GM12891 (cell line): Measurements from ENCODE around the gene DCUN1D3.

Experiments
- DNase-seq: peaks from one replicate; pipeline ENCODE4 v3.0.0; 2011; ENCODE audit warnings: low spot score; ENCODE audit not compliant: insufficient read length
- FAIRE-seq: peaks from 2 replicates; lab custom pipeline; 2011; peaks lifted over from hg19 to GRCh38; lab: Jason Lieb, UNC
- PAX5 ChIP-seq: IDR thresholded peaks from 2 replicates; pipeline ENCODE4 v1.6.1; 2011; ENCODE audit warnings: low read length, moderate library complexity, mild to moderate bottlenecking; ENCODE audit not compliant: insufficient read depth, severe bottlenecking
- POLR2A ChIP-seq: IDR thresholded peaks from 2 replicates; pipeline ENCODE4 v1.6.1; 2011; ENCODE audit warnings: low read depth, low read length, control low read depth
- POLR2AphosphoS5 ChIP-seq: IDR thresholded peaks from 2 replicates; pipeline ENCODE4 v1.6.1; 2011; ENCODE audit warnings: low read depth, low read length, control low read depth
- POU2F2 ChIP-seq: IDR thresholded peaks from 2 replicates; pipeline ENCODE4 v1.6.1; 2011; ENCODE audit warnings: low read depth, mild to moderate bottlenecking, control low read depth, low read length, moderate library complexity
- SPI1 ChIP-seq: IDR thresholded peaks from 2 replicates; pipeline ENCODE4 v1.6.1; 2011; ENCODE audit warnings: low read depth, low read length, control low read depth
- TAF1 ChIP-seq: IDR thresholded peaks from 2 replicates; pipeline ENCODE4 v1.6.1; 2011; ENCODE audit warnings: low read depth, low read length, control low read depth

DCUN1D3 gene

DNA sequence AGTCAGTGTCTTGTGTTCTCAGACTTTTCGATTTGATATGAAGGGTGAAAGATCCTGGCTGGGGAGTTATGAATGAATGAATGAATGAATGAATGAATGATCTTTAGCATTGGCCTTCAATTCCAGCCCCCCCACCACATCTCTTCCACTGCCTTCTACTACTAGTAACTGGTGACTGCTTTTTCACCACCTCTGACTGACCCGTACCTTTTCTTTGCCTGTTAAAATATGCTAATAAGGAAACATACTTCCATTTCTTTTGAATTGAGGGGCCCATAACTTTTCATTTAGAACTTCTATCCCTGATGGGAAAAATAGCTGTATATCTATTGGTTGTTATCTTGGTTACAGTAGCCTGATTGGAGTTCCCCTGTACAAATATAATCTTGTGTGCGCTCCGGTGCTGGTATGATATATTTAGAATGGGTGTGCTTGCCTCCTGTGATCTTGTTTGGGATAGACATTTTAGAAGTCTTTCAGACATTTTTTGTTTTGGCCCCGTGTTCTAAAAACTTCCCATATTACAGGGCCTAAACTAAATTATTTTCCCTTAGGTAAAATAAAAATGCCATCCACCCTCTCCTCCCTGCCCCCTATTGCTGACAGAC is 3.8 kb upstream of the DCUN1D3 start:
- FAIRE-seq (no peak), DNase-seq (no peak)
- TF ChIP-seq POU2F2 (no peak), SPI1 (no peak), POLR2A (no peak), POLR2AphosphoS5 (no peak), PAX5 (no peak)

GRCh38 chr16:20903116-20903898 is 3.1 kb upstream of the DCUN1D3 start:
- FAIRE-seq = no peak
- TF ChIP-seq SPI1 = no peak
- no peak for TF ChIP-seq POU2F2
- TF ChIP-seq POLR2A = no peak
- TF ChIP-seq POLR2AphosphoS5 = no peak
- no peak for TF ChIP-seq PAX5
- no peak for TF ChIP-seq TAF1
- no peak for DNase-seq

DNA sequence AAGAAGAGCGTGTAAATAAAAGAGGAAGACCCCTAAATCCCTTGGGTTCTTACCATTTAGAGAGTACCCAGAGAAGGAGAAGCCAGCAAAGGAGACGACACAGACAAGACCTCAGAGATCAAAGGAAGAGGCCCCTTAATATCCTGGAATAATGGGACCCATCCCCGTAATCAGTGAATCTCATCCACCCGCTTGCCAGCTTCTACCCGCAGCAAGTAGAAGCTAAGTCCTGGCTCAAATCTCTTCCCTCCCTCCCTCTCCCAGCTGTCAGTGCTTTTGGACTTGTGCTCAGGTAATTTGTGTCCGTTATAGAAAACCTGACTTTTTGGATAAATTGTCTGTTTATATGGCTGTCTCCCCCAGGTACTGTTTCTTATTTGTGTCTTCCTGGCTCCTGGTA is 2.3 kb upstream of the DCUN1D3 start:
- TF ChIP-seq PAX5 = no peak
- TF ChIP-seq TAF1 = no peak
- no peak for TF ChIP-seq SPI1
- no peak for TF ChIP-seq POLR2AphosphoS5
- no peak for TF ChIP-seq POLR2A
- TF ChIP-seq POU2F2 = no peak
- FAIRE-seq (no peak), DNase-seq (no peak)

GRCh38 chr16:20901436-20902112 is 1.4 kb upstream of the DCUN1D3 start:
- FAIRE-seq (peak; percentile 65), DNase-seq (no peak)
- no peak for TF ChIP-seq POU2F2
- peak; percentile 53; the same call in 1 of the 2 replicates for TF ChIP-seq POLR2AphosphoS5
- TF ChIP-seq PAX5 = no peak
- peak; percentile 50; the same call in 1 of the 2 replicates for TF ChIP-seq POLR2A
- TF ChIP-seq TAF1 = no peak
- TF ChIP-seq SPI1 = peak; percentile 67

DNA sequence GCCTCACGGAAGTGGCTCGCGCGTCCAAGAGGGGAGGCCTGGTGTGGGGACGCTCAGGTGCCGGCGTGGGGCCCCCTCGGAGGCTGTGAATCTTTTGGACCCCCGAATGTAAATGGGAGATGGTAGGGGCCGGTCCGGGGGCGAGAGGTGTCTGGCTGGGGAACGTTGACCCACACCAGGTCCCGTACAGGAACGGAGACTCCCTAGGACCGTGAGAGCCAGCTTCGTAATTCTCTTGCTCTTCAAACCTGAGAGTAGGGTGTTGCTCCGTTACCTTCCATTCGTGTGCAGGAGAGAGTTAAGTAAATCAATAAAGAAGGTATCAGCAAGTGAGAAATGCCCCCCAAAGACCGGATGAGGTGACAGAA is 894 bp upstream of the DCUN1D3 start:
- no peak for TF ChIP-seq POU2F2
- no peak for TF ChIP-seq PAX5
- no peak for TF ChIP-seq SPI1
- TF ChIP-seq POLR2A = peak; percentile 12; the same call in 1 of the 2 replicates
- peak; percentile 14; the same call in 1 of the 2 replicates for TF ChIP-seq POLR2AphosphoS5
- TF ChIP-seq TAF1 = 0 out of 2 replicates have a peak, but pooled peaks have one; percentile 2
- DNase-seq (no peak), FAIRE-seq (no peak)

DNA sequence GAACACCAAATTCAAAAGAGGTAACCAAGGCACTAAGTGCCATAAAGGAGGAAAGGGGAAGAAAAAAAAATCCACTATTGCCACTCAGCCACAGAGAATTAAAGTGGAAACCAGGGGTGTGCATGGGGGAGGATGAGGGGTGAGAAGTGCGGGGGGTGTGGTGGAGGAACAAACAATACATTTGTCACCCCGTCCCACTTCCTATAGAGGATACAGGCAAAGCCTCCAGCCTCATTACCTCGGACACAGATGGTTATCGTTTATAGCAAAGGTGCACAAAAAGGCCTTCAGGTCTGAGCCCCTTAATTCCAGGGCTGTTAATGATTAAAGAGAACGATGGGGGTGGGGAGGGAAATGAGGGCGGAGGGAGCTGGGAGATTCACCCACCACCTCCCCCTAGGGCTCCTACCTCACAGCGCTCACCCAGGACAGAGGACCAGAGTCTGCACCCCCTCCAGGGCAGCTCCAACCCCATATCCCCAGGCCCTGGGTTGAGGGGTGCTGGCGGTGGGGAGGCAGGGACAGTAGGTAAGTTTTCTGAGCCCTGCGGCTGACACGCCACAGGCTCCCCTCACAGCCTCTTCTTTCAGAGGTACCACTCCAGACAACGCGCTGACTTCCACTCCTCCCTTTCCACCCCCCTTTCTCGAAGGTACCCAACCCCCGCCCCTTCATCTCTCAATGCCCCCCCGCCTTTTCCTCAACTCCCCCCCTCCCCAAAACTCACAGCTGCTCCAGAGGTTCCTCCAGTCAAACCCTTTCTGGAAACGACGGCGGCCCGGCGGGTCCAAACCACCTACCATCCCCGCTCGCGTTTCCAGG is 470 bp downstream of the DCUN1D3 start:
- DNase-seq (peak; percentile 23), FAIRE-seq (no peak)
- TF ChIP-seq POLR2A (no peak), SPI1 (no peak), POLR2AphosphoS5 (no peak), POU2F2 (no peak), PAX5 (no peak), TAF1 (no peak)

DNA sequence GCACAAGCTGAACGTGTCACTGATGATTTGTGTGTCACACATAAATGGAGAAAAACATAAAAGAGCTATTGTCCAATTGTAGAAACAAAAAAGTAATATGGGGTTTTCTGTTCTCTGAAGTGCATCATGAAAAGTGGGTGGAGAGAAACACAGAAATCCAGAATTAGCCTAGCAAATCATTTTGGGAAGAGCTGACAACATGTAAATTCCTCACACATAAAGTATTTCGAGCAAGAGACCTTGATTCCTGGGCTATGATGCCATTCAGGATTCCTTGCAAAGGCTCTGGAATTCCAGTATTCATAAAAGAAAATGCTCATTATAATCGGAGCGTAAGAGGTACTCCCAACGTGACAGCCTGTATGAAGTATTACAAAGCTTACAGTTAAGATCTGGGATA is 1.1 kb downstream of the DCUN1D3 start:
- FAIRE-seq (no peak), DNase-seq (no peak)
- TF ChIP-seq POLR2AphosphoS5 (no peak), POU2F2 (no peak), SPI1 (no peak), POLR2A (no peak)

DNA sequence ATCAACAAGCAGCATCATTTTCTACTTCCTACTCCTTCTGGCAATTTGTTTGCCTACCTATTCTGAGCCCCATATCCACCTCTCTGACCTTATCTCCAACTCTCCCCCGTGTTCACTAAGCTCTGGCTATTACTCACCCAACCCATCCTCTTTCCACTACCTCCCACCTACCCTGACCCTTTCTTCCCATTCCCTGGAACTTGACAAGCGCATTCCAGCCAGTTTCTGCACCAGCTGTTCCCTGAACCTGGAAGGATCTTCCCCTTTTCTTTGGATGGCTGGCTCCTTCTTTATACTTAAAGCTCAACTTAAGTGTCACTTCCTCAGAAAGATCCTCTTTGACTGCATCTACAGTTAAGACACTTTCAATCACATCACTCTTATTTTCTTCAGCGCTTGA is 2.2 kb downstream of the DCUN1D3 start:
- FAIRE-seq (no peak), DNase-seq (no peak)
- TF ChIP-seq POLR2AphosphoS5 (no peak), SPI1 (0 out of 2 replicates have a peak, but pooled peaks have one; percentile 8), PAX5 (no peak)
